GM11168 (cell line): ENCODE data around the gene CYLD.

Experiments used
- in situ Hi-C: fragments of 300-500 bp; cut with MboI; formaldehyde crosslinking; loops from one replicate; pipeline ENCODE4 v1.12.0; 2022; ENCODE audit warnings: low sequenced_read_pairs; ENCODE audit not compliant: unreplicated experiment

CYLD gene

GRCh38 chr16:50741781-50742575, at the start of gene CYLD:
Gene CYLD, plus strand, starts transcription at chr16:50742086. Its CDS starts 7,613 bp downstream, at chr16:50749699.
- in situ Hi-C loops = no loop called here

GRCh38 chr16:50692644-50692998, 49.3 kb upstream of the CYLD start:
- in situ Hi-C loops = no loop called here

DNA sequence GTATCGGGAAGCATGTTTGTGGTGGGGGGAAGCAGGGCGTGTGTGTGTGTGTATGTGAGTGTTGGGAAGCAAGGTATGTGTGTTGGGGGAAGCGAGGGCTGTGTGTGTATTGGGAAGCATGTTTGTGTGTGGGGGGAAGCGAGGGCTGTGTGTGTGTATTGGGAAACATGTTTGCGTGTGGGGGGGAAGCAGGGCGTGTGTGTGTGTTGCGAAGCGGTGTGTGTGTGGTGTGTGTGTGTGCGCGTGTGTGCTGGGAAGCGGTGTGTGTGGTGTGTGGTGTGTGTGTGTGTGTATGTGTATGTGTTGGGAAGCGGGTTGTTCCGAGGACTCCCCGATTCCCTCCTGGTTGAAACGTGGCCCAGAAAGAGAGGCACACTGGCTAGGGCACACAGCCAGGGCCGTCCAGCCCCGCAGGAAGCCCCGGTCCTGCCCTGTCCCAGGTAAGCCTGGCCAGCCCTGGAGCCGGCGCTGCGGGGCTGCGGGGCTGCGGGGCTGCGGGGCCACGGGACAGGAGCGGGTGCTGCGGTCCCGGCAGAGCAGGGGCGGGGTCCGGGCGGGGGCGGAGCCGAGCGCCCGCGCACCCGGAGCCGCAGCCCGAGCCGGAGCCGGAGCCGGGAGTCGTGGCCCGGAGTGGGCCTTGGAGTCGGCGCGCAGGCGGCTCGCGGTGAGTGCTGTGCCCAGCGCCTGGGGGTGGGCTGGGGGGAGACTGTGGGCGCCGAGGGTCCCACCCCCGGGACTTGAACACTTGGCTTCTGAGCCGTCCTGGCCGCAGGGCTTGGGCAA, 48.7 kb upstream of the CYLD start, which contains the start of gene NOD2:
Gene NOD2, plus strand, starts transcription at position 608 of the 783 bp plus-strand sequence. CDS start 5,890 bp downstream, outside the sequence.
- in situ Hi-C loops = no loop called here

DNA sequence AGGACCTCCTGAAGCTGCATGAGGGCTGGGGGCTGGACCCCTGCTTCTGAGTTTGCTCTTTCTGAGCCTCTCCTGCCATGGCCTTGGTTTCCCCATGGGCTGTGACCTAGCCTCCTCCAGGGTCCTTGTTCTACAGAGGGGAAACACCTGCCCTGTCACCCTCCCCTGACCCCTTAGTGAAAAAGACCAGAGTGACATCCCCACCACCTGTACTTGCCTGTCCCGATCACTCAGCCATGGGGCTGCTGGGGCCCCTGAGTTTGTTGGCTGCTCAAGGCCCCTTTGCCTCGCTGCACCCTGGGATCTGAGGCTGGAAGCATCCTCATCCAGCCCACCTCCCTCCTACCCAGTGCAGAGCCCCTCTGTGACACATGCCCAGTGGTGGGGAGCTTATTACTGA, 47.7 kb upstream of the CYLD start:
- in situ Hi-C loops = no loop called here

DNA sequence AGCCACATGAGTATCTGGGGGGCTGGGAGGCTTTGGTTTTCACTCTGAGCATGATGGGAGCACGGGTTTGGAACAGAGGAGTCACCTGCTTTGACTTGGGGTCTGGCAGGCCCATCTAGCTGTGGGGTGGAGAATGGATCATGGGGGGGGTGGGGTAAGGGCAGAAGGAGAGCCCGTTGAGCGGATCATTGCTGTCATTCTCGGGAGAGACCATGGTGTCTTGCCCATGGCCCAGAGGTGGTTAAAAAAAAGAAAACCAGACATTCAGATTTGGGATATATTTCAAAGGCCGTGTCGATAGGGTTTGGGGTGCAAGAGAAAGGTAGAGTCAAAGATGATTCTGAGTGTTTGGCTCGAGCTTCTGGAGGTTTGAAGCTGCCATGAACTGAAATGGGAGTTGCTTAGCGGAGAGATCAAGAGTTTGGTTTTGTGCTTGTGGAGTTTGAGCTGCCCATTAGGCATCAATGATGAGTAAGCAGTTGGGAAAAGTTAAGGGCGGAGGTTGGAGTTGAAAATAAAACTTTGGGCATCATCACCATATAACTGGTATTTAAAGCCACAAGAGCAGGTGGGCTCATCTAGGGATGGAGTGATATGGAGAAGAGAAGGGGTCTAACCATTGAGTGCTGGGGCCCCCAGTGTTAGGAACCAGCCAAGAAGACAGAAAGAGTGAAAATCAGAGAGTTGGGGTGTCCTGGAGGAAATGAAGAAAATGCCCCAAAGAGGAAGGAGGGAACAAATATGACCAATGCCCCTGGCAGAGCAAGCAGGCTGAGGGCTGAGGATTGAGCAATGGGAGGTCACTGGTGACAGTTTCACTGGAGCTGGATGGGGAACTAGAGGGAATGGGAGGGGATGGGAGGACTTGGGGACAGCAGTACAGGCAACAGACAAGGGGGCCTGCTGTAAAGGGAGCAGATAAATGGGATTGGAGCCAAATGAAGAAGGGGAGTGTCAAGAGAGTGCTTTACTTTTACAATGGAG, 46.6 kb upstream of the CYLD start:
- in situ Hi-C loops = no loop called here

DNA sequence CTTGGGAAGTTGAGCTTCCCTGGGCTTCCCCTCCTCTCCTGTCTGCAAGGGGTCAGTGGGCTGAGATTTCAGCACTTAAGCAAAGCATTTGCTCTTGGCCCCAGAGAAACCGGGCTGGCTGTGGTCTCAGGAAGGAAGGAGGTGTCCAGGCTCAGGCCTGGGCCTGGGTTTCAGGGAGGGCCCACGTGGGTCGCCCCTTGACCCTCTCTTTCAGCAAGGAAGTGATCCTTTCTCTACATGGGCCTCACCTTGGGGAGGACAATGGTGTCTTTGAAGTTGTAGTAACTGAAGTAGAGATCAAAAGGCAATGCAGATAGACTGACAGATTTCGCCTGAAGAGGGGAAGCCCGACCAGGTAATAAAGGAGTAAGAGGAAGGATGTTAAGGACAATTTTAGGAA, 45.8 kb upstream of the CYLD start:
- in situ Hi-C loops = no loop called here

DNA sequence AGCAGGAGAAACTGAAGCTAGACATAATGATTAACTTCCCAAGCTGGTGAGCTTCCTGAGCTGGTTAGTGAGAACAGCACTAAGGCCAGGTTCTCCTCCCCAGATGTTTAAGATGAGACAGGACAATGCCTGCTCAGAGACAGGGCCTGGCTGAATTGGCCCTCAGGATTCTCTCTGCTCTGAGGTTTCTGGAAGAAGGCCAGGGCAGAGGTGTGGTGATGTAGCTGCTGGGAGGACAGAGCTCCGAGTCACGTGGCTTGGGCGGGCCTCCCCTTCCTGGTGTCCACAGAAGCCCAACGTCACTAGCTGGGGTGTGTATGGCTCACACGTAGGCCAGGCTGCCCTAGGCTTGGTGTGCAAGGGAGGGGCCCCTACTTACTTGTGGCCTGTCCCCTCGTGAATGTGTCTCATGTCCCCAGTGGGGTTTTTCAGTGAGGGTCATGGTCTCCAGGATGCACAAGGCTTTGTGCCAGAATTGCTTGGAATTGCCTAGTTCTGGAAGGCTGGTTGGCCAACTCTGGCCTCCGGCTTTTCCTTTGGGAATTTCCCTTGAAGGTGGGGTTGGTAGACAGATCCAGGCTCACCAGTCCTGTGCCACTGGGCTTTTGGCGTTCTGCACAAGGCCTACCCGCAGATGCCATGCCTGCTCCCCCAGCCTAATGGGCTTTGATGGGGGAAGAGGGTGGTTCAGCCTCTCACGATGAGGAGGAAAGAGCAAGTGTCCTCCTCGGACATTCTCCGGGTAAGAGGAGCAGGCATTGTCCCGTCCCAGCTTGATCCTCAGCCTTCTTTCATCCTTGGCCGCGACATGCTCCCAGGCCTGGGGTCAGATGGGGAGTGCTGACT, 45.1 kb upstream of the CYLD start:
- in situ Hi-C loops = no loop called here

DNA sequence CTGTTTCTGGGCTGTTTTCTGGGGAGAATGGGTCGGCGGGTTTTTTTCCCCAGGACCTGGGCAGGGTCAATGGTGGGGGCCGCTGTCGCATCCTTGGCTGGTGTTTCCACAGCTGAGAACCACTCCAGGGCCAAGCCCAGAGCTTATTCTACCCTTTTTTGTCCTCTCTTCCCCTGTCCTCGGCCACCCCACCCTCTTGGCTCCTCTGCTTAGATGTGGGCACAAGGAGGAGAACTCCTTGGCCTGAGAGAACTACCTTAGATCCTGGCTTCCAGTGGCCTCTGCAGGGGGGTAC, 44.5 kb upstream of the CYLD start:
- in situ Hi-C loops = no loop called here

DNA sequence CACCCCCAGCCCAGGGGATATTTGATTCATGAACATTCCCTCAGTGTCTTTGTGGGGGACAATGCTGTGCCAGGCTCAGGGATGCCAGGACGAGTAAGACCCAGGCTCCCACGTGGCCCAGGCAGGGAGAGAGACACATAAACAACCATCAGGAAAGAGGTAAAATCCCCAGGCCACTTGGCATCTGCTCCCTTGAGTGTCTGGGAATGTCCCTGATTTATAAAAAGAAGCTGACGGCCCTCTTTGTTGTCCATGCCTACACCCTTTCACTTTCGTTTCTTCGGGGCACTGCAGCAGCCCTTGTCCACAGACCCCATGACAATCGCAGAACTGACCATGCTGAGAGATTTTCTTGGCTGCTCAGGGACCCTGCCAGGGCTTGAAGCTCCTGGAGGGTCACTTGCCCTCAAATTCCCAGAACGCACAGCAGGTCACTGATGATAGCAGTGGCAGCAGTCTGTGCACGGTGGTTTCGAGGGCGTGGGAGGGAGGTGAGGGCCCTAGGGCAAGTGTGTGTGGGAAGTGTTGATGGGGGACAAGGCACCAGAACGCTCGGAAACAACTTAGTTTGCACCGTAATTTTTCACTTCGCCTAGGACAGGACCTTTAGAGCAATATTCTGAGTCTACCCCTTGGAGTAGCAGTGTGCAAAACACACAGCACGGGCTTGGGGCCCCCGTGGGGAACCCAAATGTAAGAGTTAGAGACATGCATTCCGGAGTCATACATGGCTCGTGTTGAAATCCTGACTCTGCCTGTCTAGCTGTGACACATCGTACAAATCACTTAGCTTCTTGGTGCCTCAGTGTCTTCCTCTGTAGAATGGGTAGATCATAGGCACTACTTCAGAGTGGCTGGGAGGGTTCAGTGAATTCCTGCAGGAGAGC, 43.8 kb upstream of the CYLD start:
- in situ Hi-C loops = no loop called here

DNA sequence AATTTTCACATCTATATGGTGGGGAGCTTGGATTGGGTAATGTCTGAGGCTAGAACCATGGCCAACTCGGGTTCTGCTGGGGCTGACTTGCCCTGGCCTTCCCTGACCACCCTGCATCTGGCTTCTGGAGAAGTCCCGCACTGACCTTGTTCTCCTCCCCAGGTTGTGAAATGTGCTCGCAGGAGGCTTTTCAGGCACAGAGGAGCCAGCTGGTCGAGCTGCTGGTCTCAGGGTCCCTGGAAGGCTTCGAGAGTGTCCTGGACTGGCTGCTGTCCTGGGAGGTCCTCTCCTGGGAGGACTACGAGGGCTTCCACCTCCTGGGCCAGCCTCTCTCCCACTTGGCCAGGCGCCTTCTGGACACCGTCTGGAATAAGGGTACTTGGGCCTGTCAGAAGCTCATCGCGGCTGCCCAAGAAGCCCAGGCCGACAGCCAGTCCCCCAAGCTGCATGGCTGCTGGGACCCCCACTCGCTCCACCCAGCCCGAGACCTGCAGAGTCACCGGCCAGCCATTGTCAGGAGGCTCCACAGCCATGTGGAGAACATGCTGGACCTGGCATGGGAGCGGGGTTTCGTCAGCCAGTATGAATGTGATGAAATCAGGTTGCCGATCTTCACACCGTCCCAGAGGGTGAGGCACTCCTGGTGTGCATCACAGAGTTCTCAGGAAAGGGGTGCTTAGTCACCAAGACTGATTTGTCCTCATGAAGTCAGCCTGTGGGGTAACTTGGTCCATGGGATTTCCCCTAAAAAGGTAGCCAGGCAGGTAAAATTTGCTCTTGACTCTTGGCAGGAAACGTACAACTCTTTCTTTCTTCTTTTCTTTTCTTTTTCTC, 42.3 kb upstream of the CYLD start:
- in situ Hi-C loops = no loop called here

- in situ Hi-C loops = no loop called here
Observed at GRCh38 chr16:50702725-50703124, 39.2 kb upstream of the CYLD start.

GRCh38 chr16:50704245-50704644, 37.6 kb upstream of the CYLD start:
- in situ Hi-C loops = no loop called here

DNA sequence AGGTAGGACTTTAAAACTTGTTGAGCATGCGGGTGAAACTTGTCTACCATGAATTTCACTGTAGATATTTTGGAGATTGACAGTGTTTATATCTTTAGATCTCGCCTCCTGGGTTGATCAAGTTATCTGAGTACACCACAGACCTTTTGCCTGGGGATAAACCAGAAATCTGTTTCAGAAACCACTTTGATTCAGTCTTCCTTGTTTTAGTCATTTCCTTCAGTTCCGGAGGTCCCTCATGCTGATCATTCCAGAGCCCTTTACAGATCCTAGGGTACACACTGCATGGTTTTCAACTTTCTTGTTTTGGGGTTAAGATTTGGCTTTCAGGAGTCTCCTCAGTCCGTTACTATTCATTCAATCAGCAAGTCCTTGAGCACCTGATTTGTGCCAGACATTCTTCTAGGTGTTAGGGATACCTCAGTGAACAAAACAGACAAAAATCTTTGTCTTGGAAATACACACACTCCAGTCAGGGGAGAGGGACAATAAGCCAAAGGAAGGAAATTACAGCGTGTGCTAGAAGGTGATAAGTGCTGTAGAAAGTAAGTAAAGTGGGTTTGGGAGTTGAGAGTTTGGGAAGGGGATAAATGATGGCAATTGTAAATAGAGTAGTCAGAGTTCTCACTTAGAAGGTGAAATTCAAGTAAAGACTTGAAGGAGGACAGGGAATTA, 36.3 kb upstream of the CYLD start:
- in situ Hi-C loops = no loop called here

DNA sequence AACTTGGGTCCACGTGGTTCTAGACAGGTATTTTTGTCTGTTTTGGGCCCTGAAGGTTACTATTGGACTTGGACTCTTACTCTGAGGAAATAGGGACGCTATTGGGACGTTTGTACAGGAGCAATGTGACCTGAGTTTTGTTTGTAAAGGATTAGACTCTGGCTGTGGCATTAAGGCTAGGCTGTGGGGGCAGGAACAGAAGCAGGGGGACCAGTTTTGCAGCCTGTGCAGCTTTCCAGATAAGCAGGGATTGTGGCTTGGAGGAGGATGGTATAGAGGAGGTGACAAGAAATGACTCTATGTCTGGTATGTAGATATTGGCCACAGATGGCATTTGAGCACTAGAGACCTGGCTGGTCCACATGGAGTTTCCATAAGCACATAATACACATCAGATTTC, 35.6 kb upstream of the CYLD start:
- in situ Hi-C loops = no loop called here

DNA sequence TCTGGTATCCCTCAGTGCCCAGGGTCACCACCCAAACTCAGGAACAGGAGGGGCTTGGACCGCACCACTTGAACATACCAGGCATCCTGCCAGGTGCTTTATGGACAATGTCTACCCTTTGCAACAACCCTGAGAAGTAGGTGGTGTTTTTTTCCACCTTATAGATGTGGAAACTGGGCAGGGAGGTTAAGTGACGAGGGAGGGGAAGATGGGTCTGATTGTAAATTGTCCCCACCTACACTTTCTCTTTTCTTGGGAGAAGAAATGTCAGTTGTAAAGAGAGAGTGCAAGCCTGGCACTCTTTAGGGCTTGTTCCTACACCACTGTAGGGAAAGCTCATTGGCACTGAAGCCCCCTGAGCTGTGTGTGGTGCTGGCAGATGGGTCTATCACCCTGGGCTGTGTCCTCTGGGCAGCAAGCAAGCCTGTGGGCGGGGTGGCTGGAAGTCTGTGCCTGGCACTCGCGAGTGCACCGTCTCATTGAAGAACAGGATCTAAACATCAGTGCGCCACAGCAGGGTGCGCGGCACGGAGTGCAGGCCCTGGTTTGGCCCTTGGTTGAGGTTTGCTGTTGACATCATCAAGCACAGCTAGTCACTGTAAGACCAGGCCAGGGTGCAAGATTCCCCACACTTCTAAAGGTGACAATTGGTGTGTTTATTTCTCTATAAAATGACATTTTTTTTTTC, 33.4 kb upstream of the CYLD start:
- in situ Hi-C loops = no loop called here

- in situ Hi-C loops = no loop called here
Observed at GRCh38 chr16:50709061-50709684, 32.7 kb upstream of the CYLD start.
